Stimulated activated CD4-positive, alpha-beta T cell treated with anti-CD3 and anti-CD28 coated beads, Interleukin-12 subunit alpha, Interleukin-12 subunit beta, amount 100 ng/mL, for 24 hours (primary cell): ENCODE measurements around the gene CDH4.
"Not testable (repeated sequence)": the region's sequence is repeated elsewhere in the genome, so short reads cannot be mapped to it uniquely, and the experiment has no call there.

Experiments
- DNase-seq, 2 experiments: peaks; one replicate each; pipeline ENCODE4 v3.0.0-alpha.2; 2020; ENCODE audit warnings: low read depth in 2 of 2

CDH4 gene

GRCh38 chr20:61845233-61845671 is 593.2 kb downstream of the CDH4 start:
- no peak for DNase-seq

GRCh38 chr20:61846074-61846473 is 594.0 kb downstream of the CDH4 start:
- no peak for DNase-seq

GRCh38 chr20:61846741-61847419 is 594.8 kb downstream of the CDH4 start:
- no peak for DNase-seq

GRCh38 chr20:61847420-61847748 is 595.3 kb downstream of the CDH4 start:
- no peak for DNase-seq

- no peak for DNase-seq
Observed at GRCh38 chr20:61847986-61848385, 595.9 kb downstream of the CDH4 start.

- DNase-seq, result no peak
Observed at GRCh38 chr20:61848851-61849250, 596.8 kb downstream of the CDH4 start.

GRCh38 chr20:61849376-61849775 is 597.3 kb downstream of the CDH4 start:
- no peak for DNase-seq

- DNase-seq, result no peak
Observed at GRCh38 chr20:61849822-61850221, 597.8 kb downstream of the CDH4 start.

- no peak for DNase-seq
Observed at GRCh38 chr20:61850457-61850856, 598.4 kb downstream of the CDH4 start.

GRCh38 chr20:61850926-61851900 is 599.2 kb downstream of the CDH4 start:
- no peak for DNase-seq

- no peak for DNase-seq
Observed at GRCh38 chr20:61852268-61853072, 600.4 kb downstream of the CDH4 start.

- no peak for DNase-seq
Observed at GRCh38 chr20:61853073-61854005, 601.3 kb downstream of the CDH4 start.

GRCh38 chr20:61854538-61854937 is 602.5 kb downstream of the CDH4 start:
- not testable (repeated sequence) for DNase-seq

- DNase-seq, result no peak
Observed at GRCh38 chr20:61855286-61855685, 603.2 kb downstream of the CDH4 start.

GRCh38 chr20:61856626-61857413 is 604.8 kb downstream of the CDH4 start:
- no peak for DNase-seq

- no peak for DNase-seq
Observed at GRCh38 chr20:61857414-61857775, 605.3 kb downstream of the CDH4 start.

GRCh38 chr20:61857884-61858283 is 605.8 kb downstream of the CDH4 start:
- no peak for DNase-seq

- DNase-seq, result no peak
Observed at GRCh38 chr20:61859767-61860166, 607.7 kb downstream of the CDH4 start.

- DNase-seq, result no peak
Observed at GRCh38 chr20:61860260-61860987, 608.4 kb downstream of the CDH4 start.
